GM18502 (cell line): ENCODE results near the gene RMND5B.

Source experiments
- ATAC-seq: cut with Tn5 transposase; IDR thresholded peaks from one replicate; pipeline ENCODE4 v1.9.1; 2021; ENCODE audit warnings: mild to moderate bottlenecking; ENCODE audit not compliant: unreplicated experiment, poor library complexity

RMND5B gene

GRCh38 chr5:178198706-178199105, 67.9 kb downstream of the RMND5B start:
- no peak for ATAC-seq

GRCh38 chr5:178199581-178200434, 69.0 kb downstream of the RMND5B start:
- ATAC-seq = no peak
